NCI-H82 treated with DMSO at 0.1 percent for 48 hours (cell line): ENCODE measurements around the gene NCOA3.

Source experiments
- DNase-seq: peaks from one replicate; lab custom pipeline; 2025; ENCODE audit not compliant: unreplicated experiment; lab: John Stamatoyannopoulos, UW

The NCOA3 gene

GRCh38 chr20:47596003-47596571 is 94.4 kb downstream of the NCOA3 start:
- no peak for DNase-seq

GRCh38 chr20:47597090-47597489 is 95.4 kb downstream of the NCOA3 start:
- no peak for DNase-seq

- DNase-seq: no peak
Measured at GRCh38 chr20:47598911-47599744, 97.4 kb downstream of the NCOA3 start.

- DNase-seq: no peak
Measured at GRCh38 chr20:47600967-47601547, 99.4 kb downstream of the NCOA3 start.

GRCh38 chr20:47603260-47603659 is 101.6 kb downstream of the NCOA3 start:
- DNase-seq: no peak

GRCh38 chr20:47605673-47606413 is 104.2 kb downstream of the NCOA3 start:
- DNase-seq: no peak

- no peak for DNase-seq
Measured at GRCh38 chr20:47606414-47606982, 104.8 kb downstream of the NCOA3 start.

GRCh38 chr20:47606983-47607613 is 105.4 kb downstream of the NCOA3 start:
- DNase-seq: no peak

- DNase-seq: no peak
Measured at GRCh38 chr20:47609001-47609400, 107.3 kb downstream of the NCOA3 start.

- no peak for DNase-seq
Measured at GRCh38 chr20:47610247-47610944, 108.7 kb downstream of the NCOA3 start.

GRCh38 chr20:47610945-47611250 is 109.2 kb downstream of the NCOA3 start:
- no peak for DNase-seq

GRCh38 chr20:47611785-47612184 is 110.1 kb downstream of the NCOA3 start:
- DNase-seq: no peak

GRCh38 chr20:47612670-47613069 is 111.0 kb downstream of the NCOA3 start:
- DNase-seq: no peak

GRCh38 chr20:47614703-47615309 is 113.1 kb downstream of the NCOA3 start:
- DNase-seq: no peak

GRCh38 chr20:47618479-47618878 is 116.8 kb downstream of the NCOA3 start:
- no peak for DNase-seq

GRCh38 chr20:47620808-47621805 is 119.4 kb downstream of the NCOA3 start:
- DNase-seq: peak; percentile 20

GRCh38 chr20:47622118-47622665 is 120.5 kb downstream of the NCOA3 start:
- DNase-seq: no peak

- no peak for DNase-seq
Measured at GRCh38 chr20:47623206-47623605, 121.5 kb downstream of the NCOA3 start.
